GM23248 (cell line): ENCODE measurements around the gene C1orf87.

Experiments
- EZH2 ChIP-seq: fragments of 200-600 bp; sonication (generic); IDR thresholded peaks from 2 replicates; pipeline ENCODE4 v1.6.1; 2018; ENCODE audit warnings: antibody characterized with exemption, mild to moderate bottlenecking; ENCODE audit not compliant: insufficient read depth, poor library complexity, severe bottlenecking
- EZH2phosphoT487 ChIP-seq: fragments of 200-600 bp; sonication (generic); IDR thresholded peaks from 2 replicates; pipeline ENCODE4 v1.6.1; 2018; ENCODE audit warnings: antibody characterized with exemption, moderate library complexity, mild to moderate bottlenecking, low read depth; ENCODE audit not compliant: insufficient read depth

- TF ChIP-seq EZH2 = no peak
- no peak for TF ChIP-seq EZH2phosphoT487
These were observed 36.6 kb downstream of the C1orf87 start for GRCh38 chr1:60036856-60037460.
